Measurements from ENCODE around the gene MECR.

GRCh38 chr1:29258189-29258975, 27.6 kb upstream of the MECR start:
- TF ChIP-seq CTCF (IDR thresholded peaks at IDR 0.05 in 2 of 3, conservative IDR thresholded peaks at IDR 0.05 in 1 of 3; ENCODE audit: borderline replicate concordance in 1 of 3, insufficient read depth in 1 of 3, low read depth in 2 of 3, low read length in 2 of 3) (no peak), ZNF274 (IDR thresholded peaks at IDR 0.05; ENCODE audit: low read depth, low read length) (no peak), POLR2A (IDR thresholded peaks at IDR 0.05; ENCODE audit: borderline replicate concordance, extremely low read depth, insufficient read depth, insufficient read length) (no peak)
